ENCODE measurements around the gene CCDC14.
"Not testable (repeated sequence)": the region's sequence is repeated elsewhere in the genome, so short reads cannot be mapped to it uniquely, and the experiment has no call there.

The CCDC14 gene

GRCh38 chr3:123964793-123965192 is 3.8 kb upstream of the CCDC14 start:
- not testable (repeated sequence) for H3K4me3 ChIP-seq (ENCODE audit: low read length in 2 of 2); H3K9ac ChIP-seq (ENCODE audit: low read length in 2 of 2); H3K27me3 ChIP-seq (ENCODE audit: control insufficient read depth in 1 of 2, insufficient read depth in 2 of 2, low read length in 2 of 2); H3K36me3 ChIP-seq (ENCODE audit: control insufficient read depth in 2 of 2, insufficient read depth in 2 of 2, low read length in 2 of 2); H3K27ac ChIP-seq (ENCODE audit: low read length); H3K9me3 ChIP-seq (ENCODE audit: control insufficient read depth in 2 of 2, low read length in 2 of 2); H3K4me1 ChIP-seq (ENCODE audit: control insufficient read depth, insufficient read depth, low read length)

DNA sequence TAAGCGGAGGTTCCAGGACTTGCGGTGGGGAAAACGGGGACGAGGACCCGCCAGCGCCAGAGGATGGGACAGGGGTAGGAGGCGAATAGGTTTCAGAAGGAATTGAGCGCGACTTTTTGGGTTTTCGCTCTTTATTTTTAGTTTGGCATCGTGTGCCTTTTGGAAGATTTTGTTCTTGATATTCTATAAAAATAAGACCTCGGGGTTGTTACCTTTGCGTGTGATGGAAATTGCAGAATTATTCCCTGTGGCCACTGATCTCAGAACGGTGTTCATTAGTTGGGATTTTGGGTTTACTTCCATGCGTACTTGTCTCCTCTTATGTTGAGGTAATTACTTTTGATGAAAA is 453 bp upstream of the CCDC14 start:
- H3K4me1 ChIP-seq (ENCODE audit: control insufficient read depth, insufficient read depth, low read length): no peaks in the 10 kb centered on the region
- H3K36me3 ChIP-seq (ENCODE audit: control insufficient read depth in 2 of 2, insufficient read depth in 2 of 2, low read length in 2 of 2): no peaks in the 10 kb centered on the region
- no peaks in the 10 kb centered on the region for H3K9me3 ChIP-seq (ENCODE audit: control insufficient read depth in 2 of 2, low read length in 2 of 2)
- H3K4me3 ChIP-seq (ENCODE audit: low read length in 2 of 2): peak overlapping the region; percentile 89 to 94
- peak overlapping the region; percentile 94 to 97 for H3K9ac ChIP-seq (ENCODE audit: low read length in 2 of 2)
- H3K27me3 ChIP-seq (ENCODE audit: control insufficient read depth in 1 of 2, insufficient read depth in 2 of 2, low read length in 2 of 2): no peaks in the 10 kb centered on the region
- peak overlapping the region; percentile 76 for H3K27ac ChIP-seq (ENCODE audit: low read length)

DNA sequence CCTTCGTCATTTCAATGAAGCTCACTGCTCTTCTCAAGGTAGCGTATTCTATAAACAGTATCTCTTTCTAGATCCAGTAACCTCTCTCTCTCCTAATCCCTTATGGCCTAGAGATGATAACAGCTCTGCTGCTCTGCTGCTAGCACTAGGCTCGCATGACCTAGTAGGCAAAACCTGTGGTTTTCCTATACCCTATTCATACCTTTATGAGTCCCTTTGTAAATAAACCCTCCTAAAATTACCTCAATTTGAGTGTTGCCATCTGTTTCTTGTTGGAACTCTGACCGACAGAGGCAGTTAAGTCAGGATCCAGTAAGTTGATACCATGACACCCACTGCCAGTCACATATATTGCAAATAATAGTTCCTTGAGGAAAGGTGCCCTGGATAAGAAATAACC is 7.3 kb downstream of the CCDC14 start:
- Histone ChIP-seq H3K36me3 (ENCODE audit: control insufficient read depth in 2 of 2, insufficient read depth in 2 of 2, low read length in 2 of 2) (peaks cover 11 to 24% of the 10 kb centered on the region in 2 donors), H3K27me3 (ENCODE audit: control insufficient read depth in 1 of 2, insufficient read depth in 2 of 2, low read length in 2 of 2) (no peaks in the 10 kb centered on the region), H3K9me3 (ENCODE audit: control insufficient read depth in 2 of 2, low read length in 2 of 2) (no peaks in the 10 kb centered on the region), H3K4me3 (ENCODE audit: low read length in 2 of 2) (no peak overlapping the region), H3K9ac (ENCODE audit: low read length in 2 of 2) (no peak overlapping the region), H3K27ac (ENCODE audit: low read length) (no peak overlapping the region), H3K4me1 (ENCODE audit: control insufficient read depth, insufficient read depth, low read length) (no peaks in the 10 kb centered on the region)

DNA sequence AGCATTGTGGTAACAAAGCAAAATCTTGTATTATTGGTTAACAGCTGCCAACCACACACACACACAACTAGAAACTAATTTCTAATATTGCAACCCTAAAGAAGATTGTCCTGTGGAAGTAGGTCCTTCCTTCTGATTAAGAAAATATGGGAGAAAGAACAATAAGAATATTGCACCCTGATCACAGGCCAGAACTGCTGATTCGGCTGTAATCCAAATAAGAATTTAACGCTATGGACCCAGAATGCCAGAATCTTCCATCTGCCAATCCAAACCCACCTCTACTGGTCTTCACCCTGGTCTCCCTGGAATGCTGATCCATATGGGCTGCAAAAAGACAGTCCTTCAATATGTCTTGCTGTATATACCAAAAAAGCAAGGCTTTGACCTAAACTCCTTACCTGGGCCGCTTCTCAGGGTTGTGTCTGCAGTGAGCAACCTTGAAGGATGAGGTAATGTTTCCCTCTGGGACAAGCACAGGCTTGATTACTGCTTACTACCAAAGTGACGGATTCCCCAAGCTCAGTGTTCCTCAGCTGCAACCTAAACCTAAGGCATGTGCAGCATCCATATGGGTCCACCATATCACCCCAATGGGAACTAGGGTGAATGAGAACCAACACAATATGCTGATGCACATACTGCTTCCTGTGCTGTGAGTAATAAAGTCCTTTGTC is 8.0 kb downstream of the CCDC14 start:
- Histone ChIP-seq H3K27ac (ENCODE audit: low read length) (no peak overlapping the region), H3K27me3 (ENCODE audit: control insufficient read depth in 1 of 2, insufficient read depth in 2 of 2, low read length in 2 of 2) (no peaks in the 10 kb centered on the region), H3K4me3 (ENCODE audit: low read length in 2 of 2) (no peak overlapping the region), H3K9me3 (ENCODE audit: control insufficient read depth in 2 of 2, low read length in 2 of 2) (no peaks in the 10 kb centered on the region), H3K9ac (ENCODE audit: low read length in 2 of 2) (no peak overlapping the region), H3K4me1 (ENCODE audit: control insufficient read depth, insufficient read depth, low read length) (no peaks in the 10 kb centered on the region), H3K36me3 (ENCODE audit: control insufficient read depth in 2 of 2, insufficient read depth in 2 of 2, low read length in 2 of 2) (peaks cover 13 to 26% of the 10 kb centered on the region in 2 donors)

- peaks cover 13 to 29% of the 10 kb centered on the region in 2 donors for H3K36me3 ChIP-seq (ENCODE audit: control insufficient read depth in 2 of 2, insufficient read depth in 2 of 2, low read length in 2 of 2)
These were observed 9.2 kb downstream of the CCDC14 start for GRCh38 chr3:123951522-123952447.

DNA sequence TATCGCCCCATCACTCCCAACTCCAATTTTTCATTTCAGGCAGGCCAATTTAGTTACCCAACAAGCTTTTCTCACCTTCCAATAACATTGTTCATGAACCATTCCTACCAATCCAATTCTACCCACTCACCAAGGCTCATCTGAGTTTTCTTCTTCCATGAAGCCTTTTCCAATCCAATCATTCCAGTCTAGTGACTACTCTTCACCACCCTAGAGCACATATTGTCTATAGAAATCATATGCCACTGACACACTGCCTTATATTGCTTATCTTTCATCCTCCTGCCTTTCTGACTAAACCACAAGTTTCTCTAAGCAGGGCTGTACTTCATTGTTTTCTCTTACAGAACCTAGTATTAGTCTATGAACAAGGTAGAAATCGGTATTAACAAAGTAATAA is 11.4 kb downstream of the CCDC14 start:
- Histone ChIP-seq H3K27ac (ENCODE audit: low read length) (no peak overlapping the region), H3K9me3 (ENCODE audit: control insufficient read depth in 2 of 2, low read length in 2 of 2) (no peaks in the 10 kb centered on the region), H3K4me3 (ENCODE audit: low read length in 2 of 2) (no peak overlapping the region), H3K36me3 (ENCODE audit: control insufficient read depth in 2 of 2, insufficient read depth in 2 of 2, low read length in 2 of 2) (peaks cover 13 to 25% of the 10 kb centered on the region in 2 donors), H3K4me1 (ENCODE audit: control insufficient read depth, insufficient read depth, low read length) (no peaks in the 10 kb centered on the region), H3K9ac (ENCODE audit: low read length in 2 of 2) (no peak overlapping the region), H3K27me3 (ENCODE audit: control insufficient read depth in 1 of 2, insufficient read depth in 2 of 2, low read length in 2 of 2) (no peaks in the 10 kb centered on the region)

More at GRCh38 chr3:123951522-123952447, 9.2 kb downstream of the CCDC14 start:
- no peaks in the 10 kb centered on the region for H3K9me3 ChIP-seq (ENCODE audit: control insufficient read depth in 2 of 2, low read length in 2 of 2)
- no peaks in the 10 kb centered on the region for H3K27me3 ChIP-seq (ENCODE audit: control insufficient read depth in 1 of 2, insufficient read depth in 2 of 2, low read length in 2 of 2)
- no peak overlapping the region for H3K4me3 ChIP-seq (ENCODE audit: low read length in 2 of 2)
- H3K27ac ChIP-seq (ENCODE audit: low read length): no peak overlapping the region
- H3K4me1 ChIP-seq (ENCODE audit: control insufficient read depth, insufficient read depth, low read length): no peaks in the 10 kb centered on the region
- H3K9ac ChIP-seq (ENCODE audit: low read length in 2 of 2): no peak overlapping the region

GRCh38 chr3:123948449-123948848 is 12.6 kb downstream of the CCDC14 start:
- Histone ChIP-seq H3K27ac (ENCODE audit: low read length) (no peak overlapping the region), H3K4me3 (ENCODE audit: low read length in 2 of 2) (no peak overlapping the region), H3K4me1 (ENCODE audit: control insufficient read depth, insufficient read depth, low read length) (no peaks in the 10 kb centered on the region), H3K9ac (ENCODE audit: low read length in 2 of 2) (no peak overlapping the region), H3K9me3 (ENCODE audit: control insufficient read depth in 2 of 2, low read length in 2 of 2) (no peaks in the 10 kb centered on the region), H3K27me3 (ENCODE audit: control insufficient read depth in 1 of 2, insufficient read depth in 2 of 2, low read length in 2 of 2) (no peaks in the 10 kb centered on the region), H3K36me3 (ENCODE audit: control insufficient read depth in 2 of 2, insufficient read depth in 2 of 2, low read length in 2 of 2) (peaks cover 17 to 22% of the 10 kb centered on the region in 2 donors)

DNA sequence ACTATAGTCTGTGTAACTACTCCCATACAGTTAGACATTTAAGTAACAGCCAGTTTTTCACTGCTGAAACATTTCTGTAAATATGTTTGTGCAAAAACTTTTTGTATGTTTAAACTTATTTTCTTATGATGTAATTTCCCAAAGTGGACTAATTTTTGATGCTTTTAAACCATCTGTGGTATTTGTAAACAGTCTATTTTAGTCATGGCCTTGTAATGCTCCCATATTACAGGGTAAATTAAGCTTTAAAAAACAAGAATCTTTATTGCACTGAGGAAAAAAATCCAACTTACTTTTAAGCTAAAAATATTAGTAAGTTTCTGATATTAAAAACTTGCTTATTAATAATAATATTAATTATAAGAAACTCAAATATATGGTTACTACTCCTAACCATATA is 13.5 kb downstream of the CCDC14 start:
- no peaks in the 10 kb centered on the region for H3K27me3 ChIP-seq (ENCODE audit: control insufficient read depth in 1 of 2, insufficient read depth in 2 of 2, low read length in 2 of 2)
- H3K36me3 ChIP-seq (ENCODE audit: control insufficient read depth in 2 of 2, insufficient read depth in 2 of 2, low read length in 2 of 2): peaks cover 11 to 17% of the 10 kb centered on the region in 2 donors
- no peak overlapping the region for H3K4me3 ChIP-seq (ENCODE audit: low read length in 2 of 2)
- no peak overlapping the region for H3K9ac ChIP-seq (ENCODE audit: low read length in 2 of 2)
- no peaks in the 10 kb centered on the region for H3K4me1 ChIP-seq (ENCODE audit: control insufficient read depth, insufficient read depth, low read length)
- H3K27ac ChIP-seq (ENCODE audit: low read length): no peak overlapping the region
- no peaks in the 10 kb centered on the region for H3K9me3 ChIP-seq (ENCODE audit: control insufficient read depth in 2 of 2, low read length in 2 of 2)

DNA sequence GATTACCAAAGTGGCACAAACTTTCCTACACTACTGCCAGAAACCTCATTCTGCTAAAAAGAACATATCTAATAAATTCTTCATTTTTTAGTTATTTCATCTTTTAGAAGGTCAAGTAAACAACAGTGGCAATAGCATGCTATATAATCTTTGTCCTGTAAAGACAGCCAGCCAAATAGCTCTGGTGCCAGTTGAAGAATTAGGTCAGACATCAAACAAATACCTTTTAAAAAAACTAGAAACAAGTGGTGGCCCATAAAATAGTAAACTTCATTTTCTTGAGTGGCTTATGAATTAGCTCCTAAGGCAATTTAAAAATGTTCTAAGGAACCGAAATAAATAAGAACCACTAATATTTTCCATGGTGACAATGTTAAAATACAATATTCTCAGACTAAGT is 19.5 kb downstream of the CCDC14 start:
- Histone ChIP-seq H3K9ac (ENCODE audit: low read length in 2 of 2) (no peak overlapping the region), H3K9me3 (ENCODE audit: control insufficient read depth in 2 of 2, low read length in 2 of 2) (no peaks in the 10 kb centered on the region), H3K27me3 (ENCODE audit: control insufficient read depth in 1 of 2, insufficient read depth in 2 of 2, low read length in 2 of 2) (no peaks in the 10 kb centered on the region), H3K27ac (ENCODE audit: low read length) (no peak overlapping the region), H3K4me1 (ENCODE audit: control insufficient read depth, insufficient read depth, low read length) (no peaks in the 10 kb centered on the region), H3K4me3 (ENCODE audit: low read length in 2 of 2) (no peak overlapping the region), H3K36me3 (ENCODE audit: control insufficient read depth in 2 of 2, insufficient read depth in 2 of 2, low read length in 2 of 2) (peaks cover 7 to 10% of the 10 kb centered on the region in 2 donors)

DNA sequence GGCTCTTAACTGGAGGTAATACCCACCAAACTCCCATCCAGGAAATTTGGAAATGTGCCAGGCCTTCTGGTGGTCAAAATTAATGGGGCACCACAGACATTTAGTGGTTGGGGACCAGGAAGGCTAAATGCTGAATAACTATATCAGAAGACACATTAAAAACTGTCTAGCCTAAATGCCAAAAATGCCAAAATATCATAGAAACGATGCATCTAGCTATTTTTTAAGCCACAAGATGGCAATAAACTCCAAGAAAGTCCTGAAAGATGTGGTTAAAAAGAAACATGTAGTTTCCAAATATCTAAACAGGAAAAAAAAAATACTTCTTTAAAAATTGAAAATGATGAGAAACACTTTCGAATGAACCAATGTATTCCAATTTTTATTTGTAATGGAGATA is 19.9 kb downstream of the CCDC14 start:
- Histone ChIP-seq H3K27me3 (ENCODE audit: control insufficient read depth in 1 of 2, insufficient read depth in 2 of 2, low read length in 2 of 2) (no peaks in the 10 kb centered on the region), H3K9me3 (ENCODE audit: control insufficient read depth in 2 of 2, low read length in 2 of 2) (no peaks in the 10 kb centered on the region), H3K4me1 (ENCODE audit: control insufficient read depth, insufficient read depth, low read length) (no peaks in the 10 kb centered on the region), H3K36me3 (ENCODE audit: control insufficient read depth in 2 of 2, insufficient read depth in 2 of 2, low read length in 2 of 2) (peaks cover 7 to 10% of the 10 kb centered on the region in 2 donors), H3K9ac (ENCODE audit: low read length in 2 of 2) (no peak overlapping the region), H3K4me3 (ENCODE audit: low read length in 2 of 2) (no peak overlapping the region), H3K27ac (ENCODE audit: low read length) (no peak overlapping the region)

GRCh38 chr3:123939706-123940105 is 21.3 kb downstream of the CCDC14 start:
- Histone ChIP-seq H3K27ac (ENCODE audit: low read length) (no peak overlapping the region), H3K4me1 (ENCODE audit: control insufficient read depth, insufficient read depth, low read length) (no peaks in the 10 kb centered on the region), H3K9me3 (ENCODE audit: control insufficient read depth in 2 of 2, low read length in 2 of 2) (no peaks in the 10 kb centered on the region), H3K9ac (ENCODE audit: low read length in 2 of 2) (no peak overlapping the region), H3K27me3 (ENCODE audit: control insufficient read depth in 1 of 2, insufficient read depth in 2 of 2, low read length in 2 of 2) (no peaks in the 10 kb centered on the region), H3K4me3 (ENCODE audit: low read length in 2 of 2) (no peak overlapping the region), H3K36me3 (ENCODE audit: control insufficient read depth in 2 of 2, insufficient read depth in 2 of 2, low read length in 2 of 2) (peaks cover 7 to 10% of the 10 kb centered on the region in 2 donors)
